GM12878 (cell line): ENCODE results near the gene FOSB. TPM values are rescaled to one million over a fixed set of nuclear protein-coding genes. Genes with fewer than 3 reads are reported as not detected.

Experiments
- ATAC-seq: fragments of 200-7000 bp; cut with Tn5 transposase; 3 replicates; pipeline ENCODE4 v1.9.1; 2020; ENCODE audit warnings: mild to moderate bottlenecking, moderate library complexity
- BruUV-seq: library from RNA; stranded (reverse); fragments of 400-500 nt; replicated peaks from 2 replicates; lab custom pipeline; 2021; lab: Mats Ljungman, UMichigan
- CTCF ChIA-PET: fragments of 300-600 bp; sonication (Branson Sonifier 250); formaldehyde crosslinking; extraction: SDS; loops from one replicate; lab custom pipeline; 2021; ENCODE audit warnings: inconsistent platforms; lab: Yijun Ruan, JAX
- POLR2A ChIA-PET: fragments of 350-600 bp; formaldehyde crosslinking; extraction: SDS; loops from one replicate; lab custom pipeline; 2021; ENCODE audit warnings: inconsistent platforms; lab: Charles Lee
- RAD21 ChIA-PET: fragments of 300-600 bp; sonication (Branson Sonifier 250); formaldehyde crosslinking; loops from one replicate; lab custom pipeline; 2023; ENCODE audit warnings: antibody characterized with exemption; ENCODE audit not compliant: unreplicated experiment; lab: Charles Lee
- SMC1A ChIA-PET: fragments of 300-600 bp; sonication (Branson Sonifier 250); formaldehyde crosslinking; loops from one replicate; lab custom pipeline; 2023; ENCODE audit not compliant: unreplicated experiment, uncharacterized antibody; lab: Charles Lee
- DNase-seq: peaks from one replicate; pipeline ENCODE4 v3.0.0-alpha.2; 2011; ENCODE audit warnings: low read depth, low spot score
- FAIRE-seq: peaks from 3 replicates; lab custom pipeline; 2011; peaks lifted over from hg19 to GRCh38; lab: Jason Lieb, UNC
- H2AFZ ChIP-seq: 2 replicates; pipeline ENCODE4 v1.6.0; 2011; ENCODE audit warnings: low read depth, low read length, control low read depth; ENCODE audit not compliant: control insufficient read depth
- H3K27ac ChIP-seq: 2 replicates; pipeline ENCODE4 v1.5.1; 2011; ENCODE audit warnings: control low read depth; ENCODE audit not compliant: control insufficient read depth, insufficient read depth
- H3K27me3 ChIP-seq, 2 experiments: replicated peaks in 1 of 2; 2 replicates each; pipeline versions ENCODE4 v1.6.0 to v1.6.1; 2011; ENCODE audit warnings: low read length in 1 of 2; ENCODE audit not compliant: control insufficient read depth in 2 of 2, insufficient read depth in 2 of 2
- H3K36me3 ChIP-seq, 2 experiments: 2 replicates each; pipeline ENCODE4 v1.5.1; 2011; ENCODE audit warnings: low read length in 1 of 2; ENCODE audit not compliant: control insufficient read depth in 2 of 2, insufficient read depth in 2 of 2
- H3K4me1 ChIP-seq: 2 replicates; pipeline ENCODE4 v1.6.1; 2011; ENCODE audit warnings: mild to moderate bottlenecking, low read length, moderate library complexity, mixed read lengths; ENCODE audit not compliant: control insufficient read depth, insufficient read depth
- H3K4me2 ChIP-seq: 2 replicates; pipeline ENCODE4 v1.6.0; 2011; ENCODE audit warnings: control low read depth; ENCODE audit not compliant: control insufficient read depth, insufficient read depth
- H3K4me3 ChIP-seq: fragments of 200-600 bp; sonication (generic); 2 replicates; pipeline ENCODE4 v1.5.1; 2016
- H3K79me2 ChIP-seq: 2 replicates; pipeline ENCODE4 v1.6.0; 2011; ENCODE audit warnings: low read length; ENCODE audit not compliant: control insufficient read depth, insufficient read depth
- H3K9ac ChIP-seq: 2 replicates; pipeline ENCODE4 v1.8.0; 2011; ENCODE audit warnings: low read length, control low read depth, mixed read lengths; ENCODE audit not compliant: control insufficient read depth, insufficient read depth
- H3K9me3 ChIP-seq: replicated peaks from 3 replicates; pipeline ENCODE4 v1.5.1; 2011; ENCODE audit warnings: mild to moderate bottlenecking, low read length; ENCODE audit not compliant: control insufficient read depth, insufficient read depth
- H4K20me1 ChIP-seq: 2 replicates; pipeline ENCODE4 v1.6.0; 2011; ENCODE audit not compliant: control insufficient read depth, insufficient read depth
- BCLAF1 ChIP-seq: fragments of 450-650 bp; IDR thresholded peaks from 2 replicates; pipeline ENCODE4 v1.6.1; 2017; ENCODE audit warnings: antibody characterized with exemption, mild to moderate bottlenecking, moderate library complexity
- BHLHE40 ChIP-seq, 2 experiments: fragments of 450-650 bp in 1 of 2; IDR thresholded peaks; 2 replicates each; pipeline ENCODE4 v1.6.1; 2011 to 2017; ENCODE audit warnings: low read depth in 2 of 2, borderline replicate concordance in 1 of 2, improper control_type of control experiment in 1 of 2, low read length in 1 of 2, mild to moderate bottlenecking in 1 of 2
- ELK1 ChIP-seq: IDR thresholded peaks from 2 replicates; pipeline ENCODE4 v1.6.1; 2012; ENCODE audit warnings: low read depth, low read length, improper control_type of control experiment
- EZH2 ChIP-seq: IDR thresholded peaks from 2 replicates; pipeline ENCODE4 v1.6.1; 2012; ENCODE audit warnings: low read depth, mild to moderate bottlenecking, control low read depth, inconsistent platforms, low read length, borderline replicate concordance; ENCODE audit not compliant: control insufficient read depth
- FOXM1 ChIP-seq: IDR thresholded peaks from 2 replicates; pipeline ENCODE4 v1.6.1; 2012; ENCODE audit warnings: low read depth, mild to moderate bottlenecking, inconsistent platforms, low read length, moderate library complexity
- KAT2A ChIP-seq: conservative IDR thresholded peaks from 2 replicates; pipeline ENCODE4 v1.6.1; 2011; ENCODE audit warnings: low read depth, low read length; ENCODE audit not compliant: control insufficient read depth
- KDM1A ChIP-seq: fragments of 200-600 bp; sonication (generic); IDR thresholded peaks from 2 replicates; pipeline ENCODE4 v1.6.1; 2016; ENCODE audit warnings: borderline replicate concordance
- MYB ChIP-seq: fragments of 150-350 bp; IDR thresholded peaks from 2 replicates; pipeline ENCODE4 v1.6.1; 2014; ENCODE audit warnings: mild to moderate bottlenecking, low read depth, low read length, borderline replicate concordance
- MYC ChIP-seq: IDR thresholded peaks from 2 replicates; pipeline ENCODE4 v1.6.1; 2011; ENCODE audit warnings: mild to moderate bottlenecking, low read length, moderate library complexity, inconsistent platforms; ENCODE audit not compliant: insufficient read depth, insufficient replicate concordance, insufficient read length, severe bottlenecking
- NFIC ChIP-seq: IDR thresholded peaks from 2 replicates; pipeline ENCODE4 v1.6.1; 2012; ENCODE audit warnings: low read depth, mild to moderate bottlenecking, inconsistent platforms, low read length, moderate library complexity
- NFYA ChIP-seq: IDR thresholded peaks from 2 replicates; pipeline ENCODE4 v1.6.1; 2011; ENCODE audit warnings: low read depth, mild to moderate bottlenecking, low read length, improper control_type of control experiment, borderline replicate concordance
- NKRF ChIP-seq: fragments of 450-650 bp; conservative IDR thresholded peaks from 2 replicates; pipeline ENCODE4 v1.6.1; 2017; ENCODE audit warnings: mild to moderate bottlenecking, moderate library complexity
- PAX5 ChIP-seq: IDR thresholded peaks from 2 replicates; pipeline ENCODE4 v1.6.1; 2011; ENCODE audit warnings: low read depth, low read length, borderline replicate concordance
- POLR2AphosphoS5 ChIP-seq: IDR thresholded peaks from 2 replicates; pipeline ENCODE4 v1.6.1; 2011; ENCODE audit warnings: mild to moderate bottlenecking, low read length, inconsistent platforms
- SMARCA5 ChIP-seq: fragments of 450-650 bp; IDR thresholded peaks from 2 replicates; pipeline ENCODE4 v1.6.1; 2017; ENCODE audit warnings: mild to moderate bottlenecking
- SUZ12 ChIP-seq: fragments of 200-600 bp; sonication (generic); IDR thresholded peaks from one replicate; pipeline ENCODE4 v1.6.1; 2018; ENCODE audit warnings: antibody characterized with exemption, mild to moderate bottlenecking; ENCODE audit not compliant: unreplicated experiment
- ZNF274 ChIP-seq: IDR thresholded peaks from one replicate; pipeline ENCODE4 v1.8.0; 2011; ENCODE audit not compliant: insufficient read length, insufficient read depth
- ZZZ3 ChIP-seq: IDR thresholded peaks from 2 replicates; pipeline ENCODE4 v1.6.1; 2011; ENCODE audit warnings: low read depth; ENCODE audit not compliant: control insufficient read depth, insufficient read length
- WGBS: methylation state at CpG from one replicate; pipeline ENCODE4 v1.1.6; 2016; ENCODE audit warnings: low lambda C conversion rate; ENCODE audit not compliant: insufficient replicate concordance, insufficient coverage; ENCODE audit errors: missing lambda C conversion rate; 5-methylcytosine and 5-hydroxymethylcytosine counted together
- in situ Hi-C: fragments of 300-500 bp; cut with MboI; formaldehyde crosslinking; loops from 9 replicates; pipeline ENCODE4 v1.14.3; 2018; ENCODE audit warnings: mixed read lengths
- intact Hi-C: fragments of 100-400 bp; cut with micrococcal nuclease; formaldehyde crosslinking; loops from one replicate; pipeline ENCODE4 v1.14.2; 2022; ENCODE audit not compliant: unreplicated experiment
- polyA plus RNA-seq, 11 experiments: library from polyadenylated mRNA; depleted of rRNA in 4 of 11; unstranded in 6 of 11; stranded (reverse) in 5 of 11; fragments of >200 nt; fragmentation: Nextera tagmentation in 4 of 11; fragmentation: Illumina TruSeq in 1 of 11; extraction: Ambion mirVana in 4 of 11; extraction: Trizol in 1 of 11; gene quantifications; 1 replicate in 1 of 11; 2 replicates in 10 of 11; pipeline versions ENCODE4 v1.2.1 to v1.2.3, GENCODE V29; 2011 to 2016; ENCODE audit warnings: inconsistent platforms in 2 of 11, missing spikeins in 2 of 11, low read depth in 1 of 11
- total RNA-seq, 4 experiments: library from RNA; depleted of rRNA in 3 of 4; stranded (reverse); fragments of >200 nt in 3 of 4; fragmentation: Illumina TruSeq in 1 of 4; extraction: Trizol in 1 of 4; gene quantifications; 2 replicates each; pipeline versions ENCODE4 v1.2.1 to v1.2.3, GENCODE V29; 2013 to 2021

FOSB gene
- total and polyA plus RNA-seq, 10 of the 15 experiments (the other 5 are each of a cell fraction or from before 2014, with no cell fraction given) = 0.06 to 0.56 (median 0.26) TPM

- peaks cover 24% of the 10 kb centered on the region for H3K79me2 ChIP-seq
- H3K4me1 ChIP-seq = peaks cover 24% of the 10 kb centered on the region
- H3K27ac ChIP-seq = no peak overlapping the region
- RAD21 ChIA-PET = no interaction called here
- no peaks in the 10 kb centered on the region for H4K20me1 ChIP-seq
- CTCF ChIA-PET = interaction anchor here (0.6 to 3.9 kb wide), 3 partner anchors 9 to 78 kb away, joined by 3 to 28 read pairs (median 13); no protein-coding TSS in a partner anchor
- intact Hi-C loops = no loop called here
- in situ Hi-C loops = no loop called here
- FAIRE-seq (no peak), DNase-seq (no peak), ATAC-seq (no peak)
- TF ChIP-seq BCLAF1 (no peak), NKRF (no peak), MYB (no peak), MYC (no peak), POLR2AphosphoS5 (no peak), NFIC (no peak), KDM1A (no peak), SMARCA5 (no peak), ZNF274 (no peak), KAT2A (no peak), FOXM1 (no peak), BHLHE40 (IDR thresholded peaks at IDR 0.05; ENCODE audit: borderline replicate concordance in 1 of 2, low read depth in 2 of 2, low read length in 1 of 2) (no peak), NFYA (no peak), EZH2 (no peak), SUZ12 (no peak), PAX5 (no peak), ELK1 (no peak), ZZZ3 (no peak)
- H3K9ac ChIP-seq = no peak overlapping the region
- H3K9me3 ChIP-seq = no peaks in the 10 kb centered on the region; the same call in 1 of the 3 replicates
- H3K4me3 ChIP-seq = no peak overlapping the region
- SMC1A ChIA-PET = no interaction called here
- BruUV-seq = no TSS peak
- no peaks in the 10 kb centered on the region for H3K36me3 ChIP-seq
- WGBS = 88% methylated on average over 9 of the region's 9 CpGs
- H3K27me3 ChIP-seq = no peaks in the 10 kb centered on the region
- no peak overlapping the region for H3K4me2 ChIP-seq
- no peak overlapping the region for H2AFZ ChIP-seq
- POLR2A ChIA-PET = interaction anchor here (0.7 kb wide), 1 partner anchor 203 kb away, joined by 3 read pairs; no protein-coding TSS in a partner anchor
Observed at GRCh38 chr19:45503909-45504308, 36.1 kb downstream of the FOSB start.
